ENCODE data around the gene APBA1. TPM values are rescaled to one million over a fixed set of nuclear protein-coding genes. Genes with fewer than 3 reads are reported as not detected.

Gene APBA1
- 0.35 and 0.53 TPM in 2 replicates for total RNA-seq (2014; rRNA removed; shearing (Covaris generic))

DNA sequence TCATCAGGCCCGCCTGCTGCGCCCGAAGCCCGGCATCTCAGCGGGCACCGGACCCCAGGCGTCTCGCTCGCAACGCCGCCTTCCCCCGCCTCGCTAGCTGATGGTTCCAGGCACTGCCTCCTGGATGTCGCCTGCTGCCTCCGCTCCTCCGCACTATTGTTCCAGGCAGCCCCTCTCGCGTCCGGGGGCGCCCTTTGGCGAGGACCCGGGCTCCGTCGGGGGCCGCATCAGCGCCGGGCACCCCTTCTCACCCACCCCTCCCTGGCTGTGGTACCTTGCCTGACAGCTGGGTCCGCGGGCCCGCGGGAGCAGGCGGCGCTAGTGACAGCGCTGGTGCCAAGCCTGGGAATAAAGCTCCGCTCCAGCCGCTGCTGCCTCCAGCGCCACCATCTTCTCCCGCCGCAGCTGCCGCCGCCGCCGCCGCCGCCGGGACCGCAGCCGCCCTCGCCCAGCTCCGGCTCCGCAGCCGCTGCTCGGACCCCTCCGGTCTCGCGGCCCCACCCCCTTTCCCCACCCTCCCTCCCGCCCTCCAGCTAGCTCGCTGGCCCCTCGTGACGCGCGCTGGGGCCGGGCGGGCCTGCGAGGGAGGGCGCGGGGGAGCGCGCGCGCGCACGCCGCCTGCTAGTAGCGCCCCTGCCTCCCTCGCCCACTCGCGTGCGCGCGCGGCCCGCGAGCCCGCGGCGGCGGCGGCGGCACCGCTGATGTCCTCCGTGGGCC is at the start of gene APBA1:
Gene APBA1, minus strand, starts transcription at position 493 of the 717 bp plus-strand sequence.
- H3K27ac ChIP-seq, result no peak within 1 kb of the TSS
- peaks cover 6% of the 10 kb centered on the region for H3K4me1 ChIP-seq

DNA sequence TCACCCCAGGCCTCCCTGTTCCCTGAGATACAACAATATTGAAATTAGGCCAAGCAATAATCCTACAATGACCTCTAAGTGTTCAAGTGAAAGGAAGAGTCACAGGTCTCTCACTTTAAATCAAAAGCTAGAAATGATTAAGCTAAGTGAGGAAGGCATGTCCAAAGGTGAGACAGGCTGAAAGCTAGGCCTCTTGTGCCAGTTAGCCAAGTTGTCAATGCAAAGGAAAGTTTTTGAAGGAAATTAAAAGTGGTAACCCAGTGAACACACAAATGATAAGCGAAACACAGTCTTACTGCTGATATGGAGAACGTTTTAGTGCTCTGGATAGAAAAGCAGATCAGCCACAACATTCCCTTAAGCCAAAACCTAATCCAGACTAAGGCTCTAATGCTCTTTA is 47.8 kb upstream of the APBA1 start:
- no peak overlapping the region for H3K4me3 ChIP-seq
- H3K36me3 ChIP-seq, result peaks cover 40% of the 10 kb centered on the region
- H3K27ac ChIP-seq, result no peak overlapping the region
- H3K9me3 ChIP-seq (replicated peaks), result no peaks in the 10 kb centered on the region
- no peak for DNase-seq
- H3K4me1 ChIP-seq, result no peaks in the 10 kb centered on the region
- no peaks in the 10 kb centered on the region for H3K27me3 ChIP-seq

More for the DNA sequence above, at the start of gene APBA1:
- Histone ChIP-seq H3K27me3 (no peaks in the 10 kb centered on the region), H3K4me3 (peak within 1 kb of the TSS; percentile 74), H3K9me3 (replicated peaks) (no peaks in the 10 kb centered on the region), H3K36me3 (no peaks in the 10 kb centered on the region)
- peak; percentile 45 to 72 for DNase-seq

DNA sequence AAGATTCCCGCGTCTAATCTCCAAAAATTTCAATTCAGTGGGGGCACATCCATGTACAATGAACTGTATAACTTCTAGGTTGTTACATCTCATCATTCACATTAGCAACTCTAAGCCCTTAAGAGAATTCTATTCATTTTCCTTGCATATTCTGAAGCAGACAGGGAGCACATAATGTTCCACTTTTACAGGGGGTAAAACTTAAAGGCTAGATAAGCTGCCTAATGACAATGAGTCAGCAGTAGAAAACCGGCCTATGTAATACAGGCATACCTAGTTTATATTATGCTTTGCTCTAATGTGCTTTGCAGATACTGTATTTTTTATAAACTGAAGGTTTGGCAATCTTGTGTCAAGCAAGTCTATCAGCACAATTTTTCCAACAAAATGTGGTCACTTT is 47.2 kb upstream of the APBA1 start:
- no peak for DNase-seq
- H3K27ac ChIP-seq, result no peak overlapping the region
- H3K9me3 ChIP-seq (replicated peaks), result no peaks in the 10 kb centered on the region
- no peaks in the 10 kb centered on the region for H3K27me3 ChIP-seq
- peaks cover 34% of the 10 kb centered on the region for H3K36me3 ChIP-seq
- no peak overlapping the region for H3K4me3 ChIP-seq
- H3K4me1 ChIP-seq, result no peaks in the 10 kb centered on the region

DNA sequence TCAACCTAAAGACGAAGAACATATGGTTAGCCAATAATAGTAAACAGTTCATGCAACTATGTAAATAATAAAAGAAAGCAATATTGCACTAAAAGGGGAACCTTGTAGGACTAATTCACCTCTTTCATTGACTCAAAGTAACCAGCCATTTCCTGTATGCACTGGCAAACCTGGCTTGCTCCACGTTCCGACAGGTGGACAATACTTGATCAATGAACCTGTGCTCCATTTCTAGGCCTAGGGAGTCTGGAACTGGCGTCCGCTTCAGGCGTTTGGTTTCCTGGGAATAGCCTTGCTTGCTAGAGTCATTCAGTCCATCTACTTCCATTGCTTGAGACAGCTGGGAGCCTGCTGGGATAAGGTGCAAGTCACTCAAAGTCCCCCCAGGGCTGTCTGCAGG is 46.0 kb upstream of the APBA1 start:
- Histone ChIP-seq H3K36me3 (peaks cover 26% of the 10 kb centered on the region), H3K9me3 (replicated peaks) (no peaks in the 10 kb centered on the region), H3K4me1 (no peaks in the 10 kb centered on the region), H3K27ac (no peak overlapping the region), H3K27me3 (no peaks in the 10 kb centered on the region), H3K4me3 (no peak overlapping the region)
- DNase-seq, result no peak

DNA sequence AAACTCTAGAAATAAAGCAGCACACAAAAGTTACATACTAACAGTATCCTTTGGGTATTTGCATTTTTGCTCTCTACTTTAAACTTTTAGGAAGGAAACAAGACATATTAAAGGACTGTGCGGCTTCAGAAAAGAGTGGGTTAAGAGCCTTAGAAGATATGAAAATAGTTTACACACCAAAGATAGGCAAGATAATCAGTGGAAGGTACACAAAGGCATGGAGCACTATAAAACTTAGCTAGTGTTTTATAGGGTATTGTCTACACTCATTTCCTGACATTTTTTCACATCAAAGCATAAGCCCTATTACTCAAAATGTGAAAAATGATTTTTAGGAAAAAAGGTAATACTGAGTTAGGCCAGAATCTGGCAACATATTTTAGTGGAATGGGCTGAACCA is 43.7 kb upstream of the APBA1 start:
- H3K27ac ChIP-seq, result no peak overlapping the region
- no peaks in the 10 kb centered on the region for H3K27me3 ChIP-seq
- no peaks in the 10 kb centered on the region for H3K9me3 ChIP-seq (replicated peaks)
- H3K4me1 ChIP-seq, result no peaks in the 10 kb centered on the region
- no peak overlapping the region for H3K4me3 ChIP-seq
- peaks cover 29% of the 10 kb centered on the region for H3K36me3 ChIP-seq
- DNase-seq, result no peak

DNA sequence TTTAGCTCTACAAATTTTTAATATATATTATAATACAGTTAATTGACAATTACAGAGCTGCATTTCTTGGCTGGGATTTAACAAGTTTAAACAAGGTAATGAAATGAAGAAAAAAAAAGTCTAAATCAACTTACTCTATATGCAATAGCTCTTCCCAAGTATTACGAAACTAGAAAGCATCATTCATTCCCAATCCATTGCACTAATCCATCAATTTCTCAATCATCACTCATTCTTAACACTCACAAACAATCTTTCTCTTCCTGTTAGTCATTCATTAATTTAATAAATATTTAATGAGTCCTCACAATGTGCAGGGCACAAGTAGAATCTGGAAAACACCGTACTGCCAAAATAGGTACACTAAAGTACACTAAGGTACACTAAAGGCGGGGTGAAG is 42.9 kb upstream of the APBA1 start:
- no peaks in the 10 kb centered on the region for H3K4me1 ChIP-seq
- no peak overlapping the region for H3K4me3 ChIP-seq
- H3K36me3 ChIP-seq, result peaks cover 27% of the 10 kb centered on the region
- H3K27me3 ChIP-seq, result no peaks in the 10 kb centered on the region
- no peak overlapping the region for H3K27ac ChIP-seq
- no peaks in the 10 kb centered on the region for H3K9me3 ChIP-seq (replicated peaks)
- DNase-seq, result no peak

DNA sequence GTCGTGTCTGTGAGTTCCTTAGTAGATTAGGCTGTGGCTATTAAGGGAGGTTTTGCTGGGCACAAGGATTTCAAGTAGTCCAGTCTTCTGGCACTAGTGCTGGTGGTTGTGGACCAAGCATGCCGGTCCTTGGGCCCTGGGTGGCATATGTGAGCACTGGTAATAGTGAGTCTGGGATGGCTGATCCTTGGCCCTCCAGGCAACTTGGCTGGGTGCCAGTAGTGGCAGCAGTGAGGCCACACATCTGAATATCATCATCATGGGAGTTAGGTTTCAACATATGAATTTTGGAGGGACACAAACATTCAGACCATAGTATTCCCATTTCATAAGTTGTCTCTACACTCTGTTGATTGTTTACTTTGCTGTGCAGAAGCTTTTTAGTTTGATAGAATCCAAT is 25.3 kb upstream of the APBA1 start:
- Histone ChIP-seq H3K4me1 (no peaks in the 10 kb centered on the region), H3K27me3 (no peaks in the 10 kb centered on the region), H3K36me3 (no peaks in the 10 kb centered on the region), H3K4me3 (no peak overlapping the region), H3K27ac (no peak overlapping the region), H3K9me3 (replicated peaks) (peaks cover 6% of the 10 kb centered on the region)
- peak; percentile 19 to 39 for DNase-seq

DNA sequence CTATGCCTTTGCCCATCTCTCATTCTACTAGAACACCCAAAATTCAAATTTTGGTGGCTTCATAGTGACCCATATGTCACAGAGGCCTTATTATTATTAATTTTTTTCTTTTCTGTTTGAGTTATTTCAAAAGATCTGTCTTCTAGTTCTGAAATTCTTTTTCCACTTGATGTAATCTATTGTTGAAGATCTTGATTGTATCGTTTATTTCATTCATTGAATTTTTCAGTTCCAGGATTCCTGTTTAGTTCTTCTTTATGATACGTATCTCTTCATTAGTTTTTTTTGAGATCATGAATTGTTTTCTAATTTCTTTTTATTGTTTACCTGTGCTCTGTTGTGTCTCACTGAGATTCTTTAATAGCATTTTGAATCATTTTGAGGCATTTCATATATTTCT is 24.6 kb upstream of the APBA1 start:
- H3K4me3 ChIP-seq, result no peak overlapping the region
- DNase-seq, result peak in 1 of 2 experiments; percentile 7
- H3K27ac ChIP-seq, result no peak overlapping the region
- peaks cover 6% of the 10 kb centered on the region for H3K9me3 ChIP-seq (replicated peaks)
- H3K36me3 ChIP-seq, result no peaks in the 10 kb centered on the region
- H3K27me3 ChIP-seq, result no peaks in the 10 kb centered on the region
- no peaks in the 10 kb centered on the region for H3K4me1 ChIP-seq

DNA sequence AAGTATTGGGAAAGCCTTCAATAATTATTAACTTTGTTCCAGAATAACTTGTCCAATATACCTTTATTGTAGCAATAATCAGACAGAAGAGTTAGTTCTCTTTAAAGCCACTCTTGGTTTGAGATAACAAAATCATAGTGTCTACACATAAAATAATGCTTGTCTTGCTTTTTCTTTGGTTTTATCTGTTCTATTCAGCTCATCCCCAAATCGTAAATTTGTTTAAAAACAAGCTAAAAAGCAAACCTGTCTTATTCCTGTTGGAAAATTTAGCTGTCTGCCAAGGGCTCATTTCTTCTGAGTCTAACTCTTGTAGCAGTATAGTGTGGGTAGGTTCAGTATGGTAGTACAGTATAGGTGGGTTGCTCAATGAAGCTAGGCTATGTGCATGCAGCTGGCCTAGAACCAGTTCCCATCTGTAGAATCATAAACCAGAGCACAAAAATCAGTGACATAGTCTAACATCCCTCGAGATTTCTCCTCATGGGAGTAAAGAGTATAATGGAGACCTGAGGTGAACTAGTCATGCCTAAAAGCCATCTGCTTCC is 17.9 kb upstream of the APBA1 start:
- Histone ChIP-seq H3K27me3 (peaks cover 4% of the 10 kb centered on the region), H3K27ac (no peak overlapping the region), H3K36me3 (no peaks in the 10 kb centered on the region), H3K4me3 (no peak overlapping the region), H3K9me3 (replicated peaks) (no peaks in the 10 kb centered on the region), H3K4me1 (no peaks in the 10 kb centered on the region)
- DNase-seq, result no peak

DNA sequence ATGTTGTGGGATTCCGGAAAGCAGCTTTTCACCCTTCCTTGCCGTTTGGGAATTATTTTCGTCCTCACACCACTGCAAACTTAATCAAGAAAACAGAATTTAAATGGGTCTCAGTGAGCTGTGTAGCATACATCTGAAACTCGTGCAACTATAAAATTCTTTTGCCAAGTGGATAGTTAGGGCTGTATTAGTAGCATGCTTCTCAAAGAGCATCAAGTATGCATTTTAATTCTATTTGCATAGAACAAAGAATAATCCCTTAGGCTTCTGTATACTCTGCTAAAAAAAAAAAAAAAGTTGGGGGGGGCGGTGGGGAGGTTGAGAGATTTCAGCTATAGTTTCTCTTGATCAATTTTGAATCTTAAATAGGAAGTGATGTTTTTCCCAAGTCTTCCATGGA is 11.8 kb upstream of the APBA1 start:
- no peak for DNase-seq
- Histone ChIP-seq H3K9me3 (replicated peaks) (no peaks in the 10 kb centered on the region; the same call in 1 of the 2 replicates), H3K27me3 (peaks cover 4% of the 10 kb centered on the region), H3K36me3 (no peaks in the 10 kb centered on the region), H3K27ac (no peak overlapping the region), H3K4me3 (no peak overlapping the region), H3K4me1 (no peaks in the 10 kb centered on the region)

DNA sequence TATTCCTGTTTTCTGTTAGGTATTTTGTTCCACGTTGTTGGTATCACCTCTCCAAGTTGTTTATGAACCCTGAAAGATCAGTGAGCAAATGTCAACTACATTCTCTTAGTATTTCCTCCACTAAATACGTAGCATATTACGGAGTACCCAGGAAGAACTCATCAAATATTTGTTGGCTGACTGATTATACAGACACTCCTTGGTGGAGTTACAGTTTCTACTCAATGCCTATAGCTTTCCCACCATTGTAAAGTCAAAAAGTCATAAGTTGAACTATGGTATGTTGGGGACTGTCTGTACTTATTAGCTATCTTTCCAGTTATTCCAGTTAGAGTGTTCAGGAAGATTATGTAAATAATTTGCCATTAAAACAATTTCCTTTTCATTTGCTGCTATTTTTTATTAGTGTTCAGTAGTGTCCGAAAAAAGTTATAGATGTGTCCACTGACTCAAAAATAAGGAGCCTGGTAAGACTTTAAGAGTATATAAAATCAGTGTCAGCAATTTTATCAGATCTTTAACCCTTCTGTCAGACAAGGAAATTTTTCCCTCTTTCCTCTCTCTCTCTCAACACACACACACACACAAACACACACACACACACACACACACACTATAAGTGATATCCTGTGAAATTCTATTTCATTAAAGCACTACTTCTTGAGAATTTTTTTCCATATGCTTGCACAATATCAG is 6.8 kb upstream of the APBA1 start:
- Histone ChIP-seq H3K27me3 (no peaks in the 10 kb centered on the region), H3K4me3 (no peak overlapping the region), H3K4me1 (peaks cover 6% of the 10 kb centered on the region), H3K9me3 (replicated peaks) (no peaks in the 10 kb centered on the region; the same call in 1 of the 2 replicates), H3K27ac (no peak overlapping the region), H3K36me3 (no peaks in the 10 kb centered on the region)
- DNase-seq, result no peak

DNA sequence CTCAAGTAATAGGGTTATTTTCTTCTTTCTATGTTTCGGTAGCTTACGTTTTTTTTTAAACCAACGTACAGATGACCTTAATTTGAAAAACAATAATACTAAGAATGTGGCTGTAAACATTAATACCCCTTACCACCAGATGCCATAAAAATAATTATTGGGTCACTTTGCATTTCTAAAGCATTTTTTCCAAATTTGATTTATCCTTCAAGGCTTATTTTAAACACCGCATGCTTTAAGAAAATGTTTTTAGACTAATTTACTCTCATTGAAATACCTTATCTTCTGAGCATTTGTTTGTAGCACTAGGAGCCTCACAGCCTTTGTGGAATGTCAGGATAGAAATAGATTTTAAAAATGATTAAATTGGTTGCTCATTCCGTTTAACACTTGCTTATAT is 5.8 kb upstream of the APBA1 start:
- no peak for DNase-seq
- H3K27me3 ChIP-seq, result no peaks in the 10 kb centered on the region
- peaks cover 6% of the 10 kb centered on the region for H3K4me1 ChIP-seq
- no peak overlapping the region for H3K27ac ChIP-seq
- H3K9me3 ChIP-seq (replicated peaks), result no peaks in the 10 kb centered on the region; the same call in 1 of the 2 replicates
- H3K36me3 ChIP-seq, result no peaks in the 10 kb centered on the region
- H3K4me3 ChIP-seq, result no peak overlapping the region

DNA sequence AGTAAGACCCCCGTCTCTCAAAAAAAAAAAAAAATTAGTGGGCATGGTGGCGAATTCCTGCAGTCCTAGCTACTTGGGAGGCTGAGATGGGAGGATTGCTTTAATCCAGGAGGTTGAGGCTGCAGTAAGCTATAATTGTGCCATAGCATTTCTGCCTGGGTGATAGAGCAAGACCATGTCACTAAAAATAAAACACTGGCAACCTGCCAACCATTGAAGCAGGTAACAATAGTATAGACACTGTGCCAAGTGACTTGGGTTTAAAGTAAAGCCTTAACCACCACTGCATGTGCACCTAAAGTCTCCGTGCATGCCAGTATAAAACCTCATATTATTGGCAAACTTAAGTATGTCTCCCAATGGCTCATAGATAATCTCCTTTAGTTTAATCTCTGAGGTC is 3.4 kb upstream of the APBA1 start:
- H3K27ac ChIP-seq, result no peak overlapping the region
- no peaks in the 10 kb centered on the region for H3K36me3 ChIP-seq
- H3K9me3 ChIP-seq (replicated peaks), result no peaks in the 10 kb centered on the region
- no peak overlapping the region for H3K4me3 ChIP-seq
- H3K4me1 ChIP-seq, result peaks cover 6% of the 10 kb centered on the region
- DNase-seq, result no peak
- no peaks in the 10 kb centered on the region for H3K27me3 ChIP-seq

DNA sequence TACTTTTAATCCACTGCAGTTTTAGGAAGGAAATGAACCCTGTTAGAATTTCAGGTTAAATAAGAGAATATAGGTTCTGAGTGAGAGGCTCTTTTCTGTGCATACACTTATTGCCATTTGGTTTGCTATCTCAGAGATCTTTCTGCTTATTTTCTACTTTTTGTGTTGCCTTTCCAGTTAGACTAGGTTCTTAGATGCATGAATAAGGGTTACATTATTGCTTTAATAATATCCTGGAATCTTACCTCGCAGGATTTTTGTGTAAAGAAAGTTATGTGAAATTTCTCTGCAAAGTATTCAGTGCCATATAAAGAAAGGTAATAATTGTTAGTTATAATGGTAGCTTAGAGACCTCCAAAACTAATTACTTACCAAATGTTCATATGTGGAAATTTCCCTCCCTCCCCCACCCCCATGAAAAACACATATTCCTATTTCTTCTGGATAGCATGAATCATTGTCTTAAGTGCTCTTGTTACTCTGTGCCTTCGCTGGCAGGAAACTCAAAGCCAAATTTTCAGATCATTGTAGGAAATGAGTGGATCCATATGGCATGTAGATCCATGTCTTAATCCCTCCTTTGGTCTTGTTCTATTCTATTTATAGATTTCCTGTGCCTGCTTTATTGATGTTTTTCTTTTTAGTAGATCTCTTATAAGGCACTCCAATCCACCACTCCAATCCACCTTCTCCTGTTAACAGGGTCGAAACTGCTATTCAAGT is 2.7 kb upstream of the APBA1 start:
- Histone ChIP-seq H3K27ac (no peak overlapping the region), H3K36me3 (no peaks in the 10 kb centered on the region), H3K27me3 (no peaks in the 10 kb centered on the region), H3K4me3 (no peak overlapping the region), H3K9me3 (replicated peaks) (no peaks in the 10 kb centered on the region), H3K4me1 (peaks cover 6% of the 10 kb centered on the region)
- no peak for DNase-seq

DNA sequence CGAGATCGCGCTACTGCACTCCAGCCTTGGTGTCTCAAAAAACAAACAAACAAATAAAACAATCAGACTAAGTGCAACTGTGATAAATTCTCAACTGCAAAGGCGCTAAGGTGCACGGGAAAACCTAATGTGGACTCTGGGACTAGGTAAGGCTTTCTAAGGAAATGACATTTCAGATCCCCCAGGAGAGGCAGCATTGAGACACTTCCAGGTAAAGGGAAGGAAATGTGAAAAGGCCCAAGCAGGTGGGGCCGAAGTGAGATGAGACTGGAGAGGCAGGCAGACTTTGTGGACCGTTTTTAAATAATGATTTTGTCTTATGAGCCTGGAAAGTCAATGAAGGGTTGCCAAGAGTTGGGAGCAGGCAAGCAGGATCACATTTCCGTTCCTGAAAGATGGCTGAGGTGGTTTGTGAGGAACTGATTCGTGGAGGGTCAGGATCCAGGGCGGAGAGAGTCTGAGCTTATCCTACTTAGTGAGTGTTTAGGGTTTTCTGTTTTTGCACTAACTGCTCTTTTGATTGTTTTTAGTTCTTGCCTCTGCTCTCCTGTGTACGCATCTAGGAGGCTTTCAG is 2.0 kb upstream of the APBA1 start:
- H3K4me3 ChIP-seq, result no peak overlapping the region
- no peaks in the 10 kb centered on the region for H3K36me3 ChIP-seq
- H3K4me1 ChIP-seq, result peaks cover 6% of the 10 kb centered on the region
- no peak overlapping the region for H3K27ac ChIP-seq
- peak in 1 of 2 experiments; percentile 26 for DNase-seq
- H3K9me3 ChIP-seq (replicated peaks), result no peaks in the 10 kb centered on the region
- H3K27me3 ChIP-seq, result no peaks in the 10 kb centered on the region
